ENCODE measurements around the gene CCND3. TPM values are rescaled to one million over a fixed set of nuclear protein-coding genes. Genes with fewer than 3 reads are reported as not detected.
A peak's percentile ranks its signal among the peaks of the same experiment; 100 is the strongest.

CCND3 gene
- total RNA-seq, 1 experiment from 2014 or later: 159 TPM

DNA sequence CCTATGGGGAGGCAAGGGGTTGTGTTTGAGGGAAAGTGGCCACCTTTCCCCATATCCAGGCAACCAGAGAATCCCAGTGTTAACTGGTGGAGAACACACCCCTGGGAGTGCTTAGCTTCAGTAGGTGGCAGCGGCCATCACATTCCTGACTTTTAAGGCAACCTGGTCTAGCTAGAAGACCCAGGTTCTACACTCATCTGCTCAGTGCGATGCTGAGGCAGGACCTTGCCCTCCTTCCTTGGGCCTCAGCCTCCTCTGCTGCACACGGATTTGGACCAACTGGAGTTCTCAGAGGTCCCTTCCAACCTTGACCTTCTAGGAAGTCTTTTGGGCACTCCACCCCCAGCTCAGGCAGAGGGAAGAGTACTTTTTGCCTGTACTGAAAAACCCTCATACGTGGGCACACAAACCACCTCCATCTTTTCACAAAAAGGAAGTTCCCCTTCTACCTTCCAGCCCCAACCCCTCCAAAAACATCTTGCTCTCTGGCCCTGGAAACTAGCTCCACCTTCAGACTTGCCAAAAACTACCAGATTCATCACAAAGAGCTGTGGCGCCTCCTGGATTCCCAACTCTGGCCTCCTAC, 2.9 kb downstream of the CCND3 start:
- peaks cover 33% of the 10 kb centered on the region for H3K4me1 ChIP-seq
- no peaks in the 10 kb centered on the region for H3K9me3 ChIP-seq (replicated peaks)
- peak overlapping the region; percentile 88 for H3K4me3 ChIP-seq
- no peaks in the 10 kb centered on the region for H3K27me3 ChIP-seq
- H3K36me3 ChIP-seq: peaks cover 42% of the 10 kb centered on the region
- H3K27ac ChIP-seq: peak overlapping the region; percentile 56
- no peak for DNase-seq

GRCh38 chr6:41937861-41938574, 3.6 kb downstream of the CCND3 start:
- Histone ChIP-seq H3K36me3 (peaks cover 48% of the 10 kb centered on the region), H3K4me3 (no peak overlapping the region; the same call in 1 of the 2 replicates), H3K4me1 (peaks cover 33% of the 10 kb centered on the region), H3K27ac (peak overlapping the region; percentile 56; the same call in 1 of the 2 replicates), H3K27me3 (no peaks in the 10 kb centered on the region), H3K9me3 (replicated peaks) (no peaks in the 10 kb centered on the region)
- peak; percentile 75 to 89 for DNase-seq

DNA sequence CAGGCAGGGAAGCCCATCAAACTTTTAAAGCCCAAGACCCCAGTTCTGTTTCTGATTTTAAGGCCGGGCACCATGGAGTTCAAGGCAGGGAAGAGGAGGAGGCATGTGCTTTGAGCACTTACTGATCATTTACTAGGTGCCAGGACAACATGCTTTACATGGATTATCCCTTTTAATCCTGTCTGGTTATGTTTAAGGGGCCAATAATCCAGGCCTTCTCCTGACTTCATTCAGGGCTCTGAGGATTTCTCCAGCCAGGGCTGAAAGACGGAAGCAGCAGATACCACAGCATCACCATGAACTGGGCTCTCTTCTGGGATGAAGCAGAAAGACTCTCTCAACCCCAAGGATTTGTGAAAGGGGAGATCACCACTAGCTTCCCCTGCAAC, 4.1 kb downstream of the CCND3 start:
- peaks cover 33% of the 10 kb centered on the region for H3K4me1 ChIP-seq
- H3K27ac ChIP-seq: no peak overlapping the region
- H3K4me3 ChIP-seq: no peak overlapping the region
- no peaks in the 10 kb centered on the region for H3K27me3 ChIP-seq
- no peak for DNase-seq
- H3K36me3 ChIP-seq: peaks cover 54% of the 10 kb centered on the region
- no peaks in the 10 kb centered on the region for H3K9me3 ChIP-seq (replicated peaks)

DNA sequence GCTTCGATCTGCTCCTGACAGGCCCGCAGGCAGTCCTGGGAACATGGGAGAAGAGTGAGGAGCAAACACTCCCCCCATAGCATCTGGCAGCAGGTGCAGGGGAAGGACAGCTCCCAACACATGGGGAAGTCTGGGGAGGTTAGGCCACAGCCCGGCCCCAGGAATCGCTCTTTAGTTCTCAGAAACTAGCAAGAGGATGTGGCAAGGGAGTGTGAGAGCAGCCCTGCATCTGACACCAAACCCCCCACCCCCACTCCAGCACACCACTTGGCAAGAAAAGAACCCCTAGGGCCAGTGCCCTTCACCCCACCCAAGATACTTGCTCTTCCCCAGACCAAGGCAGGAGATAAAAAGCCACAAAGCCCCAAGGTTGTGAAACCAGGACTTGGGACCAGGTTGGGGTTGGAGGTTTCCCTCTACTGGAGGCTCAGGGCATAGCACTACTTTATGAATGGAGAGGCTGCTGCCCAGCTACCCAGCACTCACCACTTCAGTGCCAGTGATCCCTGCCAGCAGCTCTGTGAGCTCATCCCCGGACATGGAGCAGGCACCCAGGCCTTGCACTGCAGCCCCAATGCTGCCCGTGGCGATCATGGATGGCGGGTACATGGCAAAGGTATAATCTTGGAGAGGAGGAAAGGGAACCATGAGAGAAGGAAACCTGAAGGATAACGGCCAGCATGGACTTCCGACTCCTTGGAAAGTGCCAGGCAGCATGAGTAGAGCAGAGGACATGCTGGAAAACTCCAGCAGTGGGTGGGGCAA, 5.4 kb downstream of the CCND3 start:
- Histone ChIP-seq H3K4me1 (peaks cover 29% of the 10 kb centered on the region), H3K36me3 (peaks cover 66% of the 10 kb centered on the region), H3K4me3 (no peak overlapping the region), H3K9me3 (replicated peaks) (no peaks in the 10 kb centered on the region), H3K27me3 (no peaks in the 10 kb centered on the region), H3K27ac (no peak overlapping the region)
- DNase-seq: peak; percentile 59 to 85

- peaks cover 29% of the 10 kb centered on the region for H3K4me1 ChIP-seq
- no peaks in the 10 kb centered on the region for H3K27me3 ChIP-seq
- DNase-seq: no peak
- no peak overlapping the region for H3K4me3 ChIP-seq
- H3K9me3 ChIP-seq (replicated peaks): no peaks in the 10 kb centered on the region
- peaks cover 72% of the 10 kb centered on the region for H3K36me3 ChIP-seq
- H3K27ac ChIP-seq: no peak overlapping the region
These were observed 5.9 kb downstream of the CCND3 start for GRCh38 chr6:41935685-41936072.

DNA sequence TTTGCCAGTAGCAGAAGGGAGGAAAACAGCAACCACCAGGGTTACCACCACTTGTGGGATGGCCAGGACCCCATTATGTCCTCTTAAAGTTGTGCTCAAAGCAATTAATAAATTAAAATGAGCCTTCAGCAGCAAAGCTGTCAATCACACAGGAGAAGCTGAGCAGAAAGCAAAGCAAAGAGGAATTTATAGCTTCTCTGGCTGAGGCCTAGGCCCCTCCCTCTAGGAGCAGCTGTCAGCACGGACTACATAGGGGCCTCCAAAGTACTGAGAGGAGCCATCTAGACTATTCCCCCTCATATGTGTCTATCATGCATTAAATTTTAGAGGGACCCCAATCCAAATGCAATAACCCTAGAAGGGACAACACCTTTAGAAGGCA, 6.4 kb downstream of the CCND3 start:
- Histone ChIP-seq H3K27ac (no peak overlapping the region), H3K9me3 (replicated peaks) (no peaks in the 10 kb centered on the region), H3K36me3 (peaks cover 77% of the 10 kb centered on the region), H3K4me1 (peaks cover 29% of the 10 kb centered on the region), H3K4me3 (no peak overlapping the region), H3K27me3 (no peaks in the 10 kb centered on the region)
- DNase-seq: peak; percentile 31 to 45

DNA sequence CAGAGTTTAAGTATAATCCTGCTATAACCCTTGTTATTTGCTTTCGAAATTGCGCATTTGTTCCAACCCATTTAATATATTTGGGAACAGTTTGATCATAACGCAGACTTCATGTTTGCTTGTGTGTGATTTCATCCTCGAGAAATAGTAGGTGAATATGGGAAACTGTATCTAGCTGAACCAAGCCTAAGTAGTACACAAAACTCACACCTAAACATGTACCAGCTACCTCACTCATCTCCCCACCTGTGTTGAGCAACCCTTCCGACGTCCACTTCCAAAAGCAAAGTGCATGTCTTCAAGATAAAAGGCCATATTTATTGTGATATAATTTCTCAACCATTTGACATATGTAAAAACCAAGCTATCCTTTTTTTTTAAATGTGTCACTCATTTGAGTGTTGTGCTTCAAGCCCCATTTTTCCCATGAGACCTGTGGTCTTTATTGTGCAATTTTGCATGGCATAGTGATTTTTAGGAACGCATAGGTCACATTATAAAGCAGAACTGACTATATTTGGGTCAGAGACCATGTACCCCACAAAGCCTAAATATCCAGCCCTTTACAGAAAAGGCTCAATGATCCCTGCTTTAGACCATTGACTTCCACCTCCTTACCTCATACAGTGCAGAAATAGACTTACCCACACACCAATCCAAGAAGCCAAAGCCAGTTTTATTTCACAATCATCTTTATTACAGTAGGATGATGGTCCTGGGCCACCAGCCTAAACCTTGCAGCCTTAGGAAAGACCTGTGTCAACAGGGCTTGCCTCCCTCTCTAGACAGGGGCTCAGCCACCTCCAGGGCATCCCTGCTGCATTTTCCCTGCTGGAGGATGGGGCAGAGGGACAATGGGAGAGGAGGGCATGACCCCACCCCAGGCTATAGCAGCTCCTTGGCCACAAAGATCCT, 7.1 kb downstream of the CCND3 start:
- Histone ChIP-seq H3K27ac (no peak overlapping the region), H3K9me3 (replicated peaks) (no peaks in the 10 kb centered on the region), H3K36me3 (peaks cover 83% of the 10 kb centered on the region), H3K4me1 (peaks cover 24% of the 10 kb centered on the region), H3K4me3 (no peak overlapping the region), H3K27me3 (no peaks in the 10 kb centered on the region)
- DNase-seq: no peak

GRCh38 chr6:41932378-41932777, 9.2 kb downstream of the CCND3 start:
- H3K27ac ChIP-seq: no peak overlapping the region

GRCh38 chr6:41931792-41932191, 9.8 kb downstream of the CCND3 start:
- DNase-seq: no peak

More at GRCh38 chr6:41932378-41932777, 9.2 kb downstream of the CCND3 start:
- no peaks in the 10 kb centered on the region for H3K27me3 ChIP-seq
- H3K4me1 ChIP-seq: peaks cover 7% of the 10 kb centered on the region; the same call in 1 of the 2 replicates
- H3K36me3 ChIP-seq: peaks cover 96% of the 10 kb centered on the region
- no peak overlapping the region for H3K4me3 ChIP-seq
- H3K9me3 ChIP-seq (replicated peaks): no peaks in the 10 kb centered on the region
- DNase-seq: no peak

DNA sequence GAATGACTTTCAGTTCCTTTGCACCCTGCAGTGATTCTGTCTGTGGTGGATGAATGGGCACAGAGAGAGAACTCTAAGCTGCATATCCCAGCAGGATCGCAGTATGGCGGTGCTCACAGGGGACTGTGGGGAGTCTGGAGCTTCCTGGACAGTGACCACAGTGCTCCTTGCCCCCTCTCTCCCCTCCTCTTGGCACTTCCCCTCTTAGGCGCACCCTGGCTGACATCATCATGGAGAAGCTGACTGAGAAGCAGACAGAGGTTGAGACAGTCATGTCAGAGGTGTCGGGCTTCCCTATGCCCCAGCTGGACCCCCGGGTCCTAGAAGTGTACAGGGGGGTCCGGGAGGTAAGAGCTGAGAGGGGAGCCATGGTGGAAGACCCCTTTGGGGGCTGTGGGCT, 11.7 kb downstream of the CCND3 start:
- peaks cover 3% of the 10 kb centered on the region; the same call in 1 of the 2 replicates for H3K4me1 ChIP-seq
- H3K27ac ChIP-seq: no peak overlapping the region
- H3K36me3 ChIP-seq: peaks cover 86% of the 10 kb centered on the region
- H3K4me3 ChIP-seq: no peak overlapping the region
- H3K9me3 ChIP-seq (replicated peaks): no peaks in the 10 kb centered on the region
- H3K27me3 ChIP-seq: no peaks in the 10 kb centered on the region
- no peak for DNase-seq

More at GRCh38 chr6:41931792-41932191, 9.8 kb downstream of the CCND3 start:
- no peaks in the 10 kb centered on the region for H3K27me3 ChIP-seq
- peaks cover 7% of the 10 kb centered on the region; the same call in 1 of the 2 replicates for H3K4me1 ChIP-seq
- no peak overlapping the region for H3K27ac ChIP-seq
- no peak overlapping the region for H3K4me3 ChIP-seq
- H3K36me3 ChIP-seq: peaks cover 94% of the 10 kb centered on the region
- H3K9me3 ChIP-seq (replicated peaks): no peaks in the 10 kb centered on the region

GRCh38 chr6:41927253-41927652, 14.4 kb downstream of the CCND3 start:
- Histone ChIP-seq H3K27me3 (no peaks in the 10 kb centered on the region), H3K4me3 (no peak overlapping the region), H3K9me3 (replicated peaks) (no peaks in the 10 kb centered on the region), H3K4me1 (no peaks in the 10 kb centered on the region), H3K27ac (no peak overlapping the region), H3K36me3 (peaks cover 72% of the 10 kb centered on the region)
- DNase-seq: no peak

GRCh38 chr6:41922154-41922553, 19.5 kb downstream of the CCND3 start:
- Histone ChIP-seq H3K27me3 (no peaks in the 10 kb centered on the region), H3K27ac (peak overlapping the region; percentile 95), H3K36me3 (peaks cover 24% of the 10 kb centered on the region), H3K4me1 (0 out of 2 replicates have a peak, but pooled peaks cover 6% of the 10 kb centered on the region), H3K4me3 (peak overlapping the region; percentile 84), H3K9me3 (replicated peaks) (no peaks in the 10 kb centered on the region)
- DNase-seq: no peak

GRCh38 chr6:41921712-41921998, 20.0 kb downstream of the CCND3 start:
- Histone ChIP-seq H3K27ac (peak overlapping the region; percentile 95), H3K9me3 (replicated peaks) (no peaks in the 10 kb centered on the region), H3K27me3 (no peaks in the 10 kb centered on the region), H3K36me3 (peaks cover 23% of the 10 kb centered on the region; the same call in 1 of the 2 replicates), H3K4me3 (peak overlapping the region; percentile 84), H3K4me1 (0 out of 2 replicates have a peak, but pooled peaks cover 6% of the 10 kb centered on the region)
- DNase-seq: peak in 1 of 2 experiments; percentile 25
